ENCODE results near the gene SRPX2. TPM values are rescaled to one million over a fixed set of nuclear protein-coding genes. Genes with fewer than 3 reads are reported as not detected.
"Not testable (repeated sequence)": the region's sequence is repeated elsewhere in the genome, so short reads cannot be mapped to it uniquely, and the experiment has no call there.

SRPX2 gene
- total RNA-seq, 3 donors from 2014 or later, result 15.2 to 61.0 (median 32.6) TPM

DNA sequence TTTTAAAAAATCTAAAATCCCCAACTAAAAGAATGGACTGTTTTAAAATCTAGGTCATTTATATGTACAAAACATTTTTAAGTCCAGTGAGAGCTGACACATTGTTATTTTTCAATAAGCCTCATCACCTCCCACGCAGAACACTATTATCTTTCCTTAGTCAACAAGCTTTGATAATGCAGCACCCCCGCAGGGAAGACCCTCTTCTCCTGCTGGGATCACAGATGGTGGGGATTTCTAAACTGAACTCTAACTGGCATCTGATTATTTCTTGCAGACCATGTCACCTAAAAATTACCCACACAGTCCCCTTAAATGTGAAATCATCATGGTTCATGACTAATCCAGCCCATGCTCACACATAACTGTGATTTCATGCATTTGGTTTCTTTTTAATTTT is 76.3 kb downstream of the SRPX2 start:
- no peak overlapping the region for H3K4me3 ChIP-seq
- TF ChIP-seq, protein P1, sequence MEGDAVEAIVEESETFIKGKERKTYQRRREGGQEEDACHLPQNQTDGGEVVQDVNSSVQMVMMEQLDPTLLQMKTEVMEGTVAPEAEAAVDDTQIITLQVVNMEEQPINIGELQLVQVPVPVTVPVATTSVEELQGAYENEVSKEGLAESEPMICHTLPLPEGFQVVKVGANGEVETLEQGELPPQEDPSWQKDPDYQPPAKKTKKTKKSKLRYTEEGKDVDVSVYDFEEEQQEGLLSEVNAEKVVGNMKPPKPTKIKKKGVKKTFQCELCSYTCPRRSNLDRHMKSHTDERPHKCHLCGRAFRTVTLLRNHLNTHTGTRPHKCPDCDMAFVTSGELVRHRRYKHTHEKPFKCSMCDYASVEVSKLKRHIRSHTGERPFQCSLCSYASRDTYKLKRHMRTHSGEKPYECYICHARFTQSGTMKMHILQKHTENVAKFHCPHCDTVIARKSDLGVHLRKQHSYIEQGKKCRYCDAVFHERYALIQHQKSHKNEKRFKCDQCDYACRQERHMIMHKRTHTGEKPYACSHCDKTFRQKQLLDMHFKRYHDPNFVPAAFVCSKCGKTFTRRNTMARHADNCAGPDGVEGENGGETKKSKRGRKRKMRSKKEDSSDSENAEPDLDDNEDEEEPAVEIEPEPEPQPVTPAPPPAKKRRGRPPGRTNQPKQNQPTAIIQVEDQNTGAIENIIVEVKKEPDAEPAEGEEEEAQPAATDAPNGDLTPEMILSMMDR (IDR thresholded peaks at IDR 0.05), result no peak
- TF ChIP-seq POLR2A (IDR thresholded peaks at IDR 0.05) (no peak), POLR2AphosphoS5 (IDR thresholded peaks at IDR 0.05) (no peak)
- no peak overlapping the region for H3K27ac ChIP-seq
- no peaks in the 10 kb centered on the region for H3K4me1 ChIP-seq
- DNase-seq (ENCODE audit: low spot score in 2 of 2), result no peak
- no peaks in the 10 kb centered on the region for H3K9me3 ChIP-seq
- peaks cover 0 to 38% of the 10 kb centered on the region in 2 donors for H3K27me3 ChIP-seq
- H3K36me3 ChIP-seq, result no peaks in the 10 kb centered on the region
- intact Hi-C loops (cut with DNase I; ENCODE audit: low total_unique reads), result no loop called here

DNA sequence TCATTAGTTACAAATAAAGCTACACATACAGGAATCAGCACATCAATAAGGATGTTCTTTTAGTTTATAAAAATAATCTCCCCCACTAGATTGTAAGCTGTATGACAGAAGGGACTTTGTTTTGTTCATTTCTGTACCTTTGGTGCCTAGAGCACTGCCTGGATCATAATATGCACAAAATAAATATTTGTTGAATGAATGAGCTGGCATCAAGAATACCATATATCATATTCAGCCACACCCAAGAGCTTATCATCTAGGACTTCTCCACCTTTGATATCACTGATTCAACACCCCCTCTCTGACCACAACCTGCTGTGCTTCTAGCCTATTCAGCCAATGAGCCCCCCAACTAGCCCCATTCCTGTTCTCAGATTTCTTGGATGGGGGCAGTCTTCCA is 77.3 kb downstream of the SRPX2 start:
- H3K27me3 ChIP-seq, result peaks cover 0 to 34% of the 10 kb centered on the region in 2 donors
- no peak for TF ChIP-seq POLR2AphosphoS5 (IDR thresholded peaks at IDR 0.05)
- TF ChIP-seq, protein P1 (IDR thresholded peaks at IDR 0.05), result no peak
- TF ChIP-seq POLR2A (IDR thresholded peaks at IDR 0.05), result no peak
- intact Hi-C loops (cut with DNase I; ENCODE audit: low total_unique reads), result no loop called here
- H3K4me3 ChIP-seq, result no peak overlapping the region
- DNase-seq (ENCODE audit: low spot score in 2 of 2), result no peak
- no peaks in the 10 kb centered on the region for H3K4me1 ChIP-seq
- H3K9me3 ChIP-seq, result no peaks in the 10 kb centered on the region
- H3K36me3 ChIP-seq, result no peaks in the 10 kb centered on the region
- H3K27ac ChIP-seq, result no peak overlapping the region

- DNase-seq (ENCODE audit: low spot score in 2 of 2); intact Hi-C loops (cut with DNase I; ENCODE audit: low total_unique reads); H3K9me3 ChIP-seq; H3K4me1 ChIP-seq; H3K27ac ChIP-seq; H3K4me3 ChIP-seq; H3K36me3 ChIP-seq: not testable (repeated sequence)
- peaks cover 0 to 25% of the 10 kb centered on the region in 2 donors for H3K27me3 ChIP-seq
Measured at GRCh38 chrX:100724006-100724405, 80.0 kb downstream of the SRPX2 start.

Other genes starting within 250 kb of the SRPX2 start
- 1 to 10 TPM; 1.6 to 2.6 (median 1.8) TPM for gene PCDH19, start 233.9 kb upstream of the SRPX2 start, total RNA-seq
- gene TNMD, start 59.3 kb upstream of the SRPX2 start, total RNA-seq, result 10 to 100 TPM in 1 of 3 donors, 1 to 10 TPM in 2; 1.3 to 16.6 (median 7.5) TPM
- 10 to 100 TPM; 30.9 to 49.5 (median 40.6) TPM for gene TSPAN6, start 7.4 kb upstream of the SRPX2 start, total RNA-seq
- gene SYTL4, start 87.9 kb downstream of the SRPX2 start, total RNA-seq, result 10 to 100 TPM; 19.3 to 29.9 (median 25.2) TPM
- 10 to 100 TPM in 2 of 3 donors, 1 to 10 TPM in 1; 7.7 to 12.1 (median 11.8) TPM for gene CSTF2, start 176.2 kb downstream of the SRPX2 start, total RNA-seq
- gene NOX1, start 230.2 kb downstream of the SRPX2 start, total RNA-seq, result not detected